Stimulated activated memory B cell treated with anti-CD40 and anti-IgM and Interleukin-4, amounts not matched to agents 10 μg/mL and 1 μg/mL and 100 μg/mL, for 72 hours (primary cell): Measurements from ENCODE around the gene MSTN.
A peak's percentile ranks its signal among the peaks of the same experiment; 100 is the strongest.

Source experiments
- ATAC-seq: fragments of 150-1000 bp; cut with Tn5 transposase; 2 replicates; pipeline ENCODE4 v1.10.0; 2021
- H3K27ac Mint-ChIP-seq: one replicate; pipeline ENCODE4 v1.8.0; 2022; ENCODE audit warnings: mild to moderate bottlenecking, mixed read lengths
- H3K27me3 Mint-ChIP-seq: one replicate; pipeline ENCODE4 v1.8.0; 2022; ENCODE audit warnings: mixed read lengths
- H3K36me3 Mint-ChIP-seq: one replicate; pipeline ENCODE4 v1.8.0; 2022; ENCODE audit warnings: mixed read lengths
- H3K4me1 Mint-ChIP-seq: one replicate; pipeline ENCODE4 v1.8.0; 2022; ENCODE audit warnings: mixed read lengths
- H3K4me3 Mint-ChIP-seq: one replicate; pipeline ENCODE4 v1.8.0; 2022; ENCODE audit warnings: mild to moderate bottlenecking, moderate library complexity, mixed read lengths
- H3K9me3 Mint-ChIP-seq: one replicate; pipeline ENCODE4 v1.8.0; 2022; ENCODE audit warnings: mixed read lengths

Gene MSTN

DNA sequence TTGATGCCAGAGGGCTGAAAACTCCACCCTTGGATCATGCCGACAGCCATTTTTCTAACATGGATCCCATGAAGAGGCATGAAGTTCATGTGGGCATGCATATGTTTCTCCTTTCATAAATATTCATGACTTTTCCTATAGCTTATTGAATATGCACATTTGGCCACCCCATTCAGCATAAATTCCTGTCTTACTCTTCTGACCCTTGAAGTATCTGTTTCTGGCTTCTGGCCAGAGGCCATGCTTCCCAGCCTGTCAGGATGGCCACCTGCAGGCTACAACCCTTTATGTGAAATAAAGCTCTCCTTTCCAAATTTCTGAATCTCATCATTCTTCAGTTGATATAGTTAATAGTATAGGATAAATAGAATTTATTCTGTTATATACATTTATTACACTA is 19.6 kb upstream of the MSTN start:
- peaks cover 27% of the 10 kb centered on the region for H3K27me3 Mint-ChIP-seq
- H3K4me3 Mint-ChIP-seq = no peak overlapping the region
- no peak overlapping the region for H3K27ac Mint-ChIP-seq
- H3K4me1 Mint-ChIP-seq = no peaks in the 10 kb centered on the region
- no peak for ATAC-seq
- peaks cover 2% of the 10 kb centered on the region for H3K9me3 Mint-ChIP-seq
- no peaks in the 10 kb centered on the region for H3K36me3 Mint-ChIP-seq

DNA sequence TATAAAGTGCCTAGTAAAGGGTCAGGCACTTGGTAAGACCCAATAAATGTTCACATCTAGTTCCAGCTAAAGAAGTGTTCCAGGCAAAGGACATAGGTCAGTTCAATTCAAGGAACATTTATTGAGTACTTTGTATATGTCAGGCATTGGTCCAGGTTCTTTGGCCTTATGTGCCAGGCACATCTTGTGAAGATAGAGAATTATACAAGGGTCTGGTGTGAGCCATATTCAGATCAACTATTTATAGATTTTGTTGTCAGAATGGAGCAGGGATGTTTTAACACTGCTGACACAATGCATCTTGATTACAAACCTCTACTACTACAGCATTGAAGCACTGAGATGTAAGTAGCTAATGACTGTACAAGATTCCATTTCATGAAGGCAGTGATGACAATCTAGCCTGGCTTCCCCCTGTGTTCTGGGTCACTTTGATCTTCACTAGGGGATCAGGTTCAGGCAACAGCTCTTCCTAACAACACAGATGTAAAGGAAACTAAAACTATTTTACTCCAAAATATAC is 18.1 kb upstream of the MSTN start:
- Mint-ChIP-seq H3K27me3 (peaks cover 27% of the 10 kb centered on the region), H3K36me3 (no peaks in the 10 kb centered on the region), H3K27ac (no peak overlapping the region), H3K4me3 (no peak overlapping the region), H3K4me1 (no peaks in the 10 kb centered on the region), H3K9me3 (peaks cover 2% of the 10 kb centered on the region)
- no peak for ATAC-seq

DNA sequence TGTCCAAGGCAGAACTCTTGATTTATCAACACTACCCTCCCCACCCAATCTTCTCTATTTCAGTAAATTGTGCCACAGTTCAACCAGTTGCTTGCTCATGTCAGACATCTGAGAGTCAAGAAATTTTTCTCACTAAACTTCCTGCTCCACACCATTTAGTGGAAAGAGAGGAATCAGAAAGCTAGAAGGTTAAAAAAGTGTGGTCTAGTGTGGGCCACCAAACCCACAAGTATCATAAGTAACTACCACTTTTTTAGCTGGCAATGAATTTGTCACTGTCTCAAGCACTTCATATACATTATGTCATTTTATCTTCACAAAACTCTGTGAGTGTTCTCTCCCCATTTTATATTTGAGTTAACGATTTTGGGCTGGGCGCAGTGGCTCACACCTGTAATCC is 16.6 kb upstream of the MSTN start:
- Mint-ChIP-seq H3K4me1 (no peaks in the 10 kb centered on the region), H3K27ac (no peak overlapping the region), H3K27me3 (peaks cover 27% of the 10 kb centered on the region), H3K36me3 (no peaks in the 10 kb centered on the region), H3K4me3 (no peak overlapping the region), H3K9me3 (peaks cover 2% of the 10 kb centered on the region)
- ATAC-seq = no peak

DNA sequence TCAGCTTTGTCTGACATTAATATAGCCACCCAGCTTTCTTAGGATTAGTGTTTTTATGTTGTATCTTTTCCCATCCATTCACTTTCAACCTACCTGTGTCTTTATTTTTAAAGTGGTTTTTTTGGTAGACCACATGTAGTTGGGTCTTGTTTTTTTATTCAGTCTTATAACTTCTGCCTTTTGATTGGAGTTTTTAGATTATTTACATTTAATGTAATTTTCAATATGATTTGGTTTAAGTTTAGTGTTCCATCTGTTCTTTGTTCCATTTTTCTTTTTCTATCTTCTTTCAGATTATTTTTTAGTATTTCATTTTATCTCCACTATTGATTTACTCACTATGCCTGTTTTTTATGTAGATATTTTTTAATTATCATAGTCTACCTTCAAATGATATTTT is 13.1 kb upstream of the MSTN start:
- no peak overlapping the region for H3K27ac Mint-ChIP-seq
- H3K36me3 Mint-ChIP-seq = no peaks in the 10 kb centered on the region
- H3K4me1 Mint-ChIP-seq = no peaks in the 10 kb centered on the region

DNA sequence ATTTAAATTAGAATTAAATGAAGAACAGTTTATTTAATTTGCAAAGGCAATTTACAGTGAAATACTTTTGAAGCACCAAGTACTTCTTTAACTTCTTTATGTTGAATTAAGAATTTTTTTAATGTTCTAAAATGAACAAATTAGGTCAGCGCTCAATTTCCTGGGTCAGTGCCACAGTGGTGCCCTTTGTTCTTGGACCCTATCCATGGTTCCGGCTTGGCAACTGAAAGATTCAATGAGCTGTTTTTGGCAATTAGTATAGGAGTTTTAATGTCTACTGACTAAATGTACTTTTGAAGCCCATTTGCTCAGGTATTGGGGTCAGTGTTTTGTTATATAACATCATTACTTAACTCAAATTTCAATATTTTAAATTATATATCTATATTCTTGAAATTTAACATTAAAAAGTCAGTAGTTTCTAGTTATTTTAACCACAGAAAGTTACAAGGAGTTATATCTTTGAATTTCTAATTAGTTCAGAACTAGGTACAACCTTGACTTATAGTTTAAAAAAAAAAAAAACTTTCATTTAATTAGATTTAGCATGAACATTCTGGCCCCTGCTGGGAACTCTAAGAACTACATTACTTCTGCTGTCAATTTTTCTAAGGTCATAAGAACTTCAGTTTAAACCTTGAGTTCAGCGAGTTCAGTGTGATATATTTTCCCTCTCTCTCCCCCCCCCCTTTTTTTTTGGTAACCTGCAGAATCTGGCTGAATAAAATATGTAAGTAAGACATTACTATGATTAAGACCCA is 7.6 kb upstream of the MSTN start:
- Mint-ChIP-seq H3K9me3 (no peaks in the 10 kb centered on the region), H3K27ac (no peak overlapping the region), H3K36me3 (no peaks in the 10 kb centered on the region), H3K27me3 (no peaks in the 10 kb centered on the region), H3K4me1 (no peaks in the 10 kb centered on the region), H3K4me3 (no peak overlapping the region)
- ATAC-seq = no peak

More for the DNA sequence above, 13.1 kb upstream of the MSTN start:
- Mint-ChIP-seq H3K27me3 (peaks cover 14% of the 10 kb centered on the region), H3K9me3 (peaks cover 2% of the 10 kb centered on the region), H3K4me3 (no peak overlapping the region)
- ATAC-seq = no peak

DNA sequence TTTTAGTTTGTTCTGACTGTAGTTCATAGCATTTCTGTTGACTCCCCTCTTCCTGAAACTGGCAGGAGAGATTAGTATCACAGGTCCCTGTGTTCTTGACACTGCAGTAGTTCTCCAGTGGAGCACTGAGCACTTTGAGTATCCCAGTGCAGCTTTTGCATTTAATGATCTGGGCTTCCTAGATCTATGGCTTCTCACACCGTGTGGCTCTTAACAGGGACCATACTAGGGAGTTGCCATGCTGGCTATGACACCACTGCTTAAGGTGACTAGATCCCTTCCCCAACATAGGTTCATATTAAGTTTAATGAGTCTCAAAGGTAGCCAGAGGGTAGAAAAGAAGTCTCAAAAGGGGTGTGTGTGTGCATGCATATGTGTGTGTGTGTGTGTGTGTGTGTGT is 6.2 kb upstream of the MSTN start:
- peak; percentile 43 for ATAC-seq
- Mint-ChIP-seq H3K9me3 (no peaks in the 10 kb centered on the region), H3K36me3 (no peaks in the 10 kb centered on the region), H3K27ac (no peak overlapping the region), H3K4me3 (no peak overlapping the region), H3K27me3 (no peaks in the 10 kb centered on the region), H3K4me1 (no peaks in the 10 kb centered on the region)

DNA sequence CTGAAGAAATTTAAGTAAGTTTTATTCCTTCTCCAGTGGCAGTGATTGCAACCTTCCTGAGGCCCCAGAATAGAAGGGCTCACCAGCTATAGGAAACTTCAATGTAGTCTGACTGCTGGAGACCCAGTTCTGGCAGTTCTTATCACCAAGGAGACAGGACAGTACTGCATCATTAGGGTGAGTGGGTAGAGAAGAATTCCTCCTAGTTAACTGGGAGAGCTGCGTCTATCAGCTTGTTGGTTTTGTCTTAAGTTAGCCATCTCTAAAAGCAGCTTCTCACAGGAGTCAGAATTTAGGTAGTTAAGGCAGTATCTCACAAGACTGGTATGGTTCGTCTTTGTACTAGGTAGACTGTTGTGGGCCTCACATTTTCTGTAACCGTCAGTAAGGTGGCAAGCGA is 3.3 kb upstream of the MSTN start:
- H3K4me3 Mint-ChIP-seq = no peak overlapping the region
- ATAC-seq = peak; percentile 48
- no peaks in the 10 kb centered on the region for H3K36me3 Mint-ChIP-seq
- H3K9me3 Mint-ChIP-seq = no peaks in the 10 kb centered on the region
- no peaks in the 10 kb centered on the region for H3K27me3 Mint-ChIP-seq
- H3K4me1 Mint-ChIP-seq = no peaks in the 10 kb centered on the region
- no peak overlapping the region for H3K27ac Mint-ChIP-seq

DNA sequence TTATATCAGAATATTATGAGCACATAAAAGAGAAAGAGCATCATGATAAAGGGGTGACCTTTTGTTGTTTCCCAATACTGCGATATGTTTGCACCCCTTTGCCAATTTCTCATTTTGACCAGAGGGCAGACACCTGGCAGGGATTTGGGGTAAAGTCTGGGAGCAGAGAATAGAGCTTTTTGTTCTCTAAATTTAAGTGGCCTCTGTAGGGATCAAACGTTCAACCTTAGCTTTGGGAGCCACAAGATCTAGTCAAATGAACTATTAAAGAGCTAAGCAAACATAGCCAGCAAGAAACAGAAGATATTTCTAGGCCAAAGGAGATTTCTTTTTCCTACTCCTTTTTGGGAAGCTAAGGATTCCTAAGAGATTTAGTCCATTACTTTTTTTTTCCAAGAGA is 1.1 kb upstream of the MSTN start:
- no peak overlapping the region for H3K4me3 Mint-ChIP-seq
- no peak overlapping the region for H3K27ac Mint-ChIP-seq
- H3K36me3 Mint-ChIP-seq = no peaks in the 10 kb centered on the region
- no peaks in the 10 kb centered on the region for H3K4me1 Mint-ChIP-seq
- no peaks in the 10 kb centered on the region for H3K9me3 Mint-ChIP-seq
- no peak for ATAC-seq
- no peaks in the 10 kb centered on the region for H3K27me3 Mint-ChIP-seq

DNA sequence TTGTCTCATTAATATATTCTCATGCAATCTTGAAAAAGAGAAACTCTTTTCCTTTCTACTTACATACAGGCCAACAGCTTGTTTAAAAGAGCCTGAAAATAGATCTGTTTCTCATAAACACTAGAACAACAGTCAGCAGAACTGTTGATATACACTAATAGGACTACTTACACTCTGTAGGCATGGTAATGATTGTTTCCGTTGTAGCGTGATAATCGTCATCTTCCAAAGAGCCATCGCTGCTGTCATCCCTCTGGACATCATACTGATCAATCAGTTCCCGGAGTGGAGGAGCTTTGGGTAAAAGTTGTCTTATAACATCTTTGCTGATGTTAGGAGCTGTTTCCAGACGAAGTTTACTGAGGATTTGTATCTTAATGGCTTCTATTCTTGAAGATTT is 476 bp downstream of the MSTN start:
- H3K4me3 Mint-ChIP-seq = no peak overlapping the region
- no peaks in the 10 kb centered on the region for H3K9me3 Mint-ChIP-seq
- H3K27ac Mint-ChIP-seq = no peak overlapping the region
- H3K27me3 Mint-ChIP-seq = no peaks in the 10 kb centered on the region
- no peaks in the 10 kb centered on the region for H3K4me1 Mint-ChIP-seq
- ATAC-seq = no peak
- H3K36me3 Mint-ChIP-seq = no peaks in the 10 kb centered on the region

DNA sequence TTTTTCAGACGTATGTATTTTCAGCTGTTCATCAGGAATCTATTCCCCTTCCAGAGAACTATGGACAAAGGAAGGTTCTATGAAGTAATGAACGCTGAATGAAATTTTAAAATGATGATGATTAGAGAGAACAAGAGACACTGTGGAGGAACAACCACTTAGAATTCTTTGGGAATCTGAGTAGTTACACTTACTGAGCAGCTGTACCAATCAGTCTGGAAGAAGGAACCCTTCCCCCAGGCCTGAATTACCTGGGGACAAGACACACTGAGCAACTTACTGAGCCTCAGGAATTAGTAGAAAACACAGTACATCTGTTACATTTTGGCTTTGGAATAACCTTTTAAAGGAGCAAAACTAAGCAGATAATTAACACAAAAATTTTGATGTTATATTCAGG is 1.9 kb downstream of the MSTN start:
- H3K27me3 Mint-ChIP-seq = no peaks in the 10 kb centered on the region
- no peaks in the 10 kb centered on the region for H3K36me3 Mint-ChIP-seq
- no peak for ATAC-seq
- H3K9me3 Mint-ChIP-seq = no peaks in the 10 kb centered on the region
- H3K4me3 Mint-ChIP-seq = no peak overlapping the region
- no peak overlapping the region for H3K27ac Mint-ChIP-seq
- H3K4me1 Mint-ChIP-seq = no peaks in the 10 kb centered on the region

DNA sequence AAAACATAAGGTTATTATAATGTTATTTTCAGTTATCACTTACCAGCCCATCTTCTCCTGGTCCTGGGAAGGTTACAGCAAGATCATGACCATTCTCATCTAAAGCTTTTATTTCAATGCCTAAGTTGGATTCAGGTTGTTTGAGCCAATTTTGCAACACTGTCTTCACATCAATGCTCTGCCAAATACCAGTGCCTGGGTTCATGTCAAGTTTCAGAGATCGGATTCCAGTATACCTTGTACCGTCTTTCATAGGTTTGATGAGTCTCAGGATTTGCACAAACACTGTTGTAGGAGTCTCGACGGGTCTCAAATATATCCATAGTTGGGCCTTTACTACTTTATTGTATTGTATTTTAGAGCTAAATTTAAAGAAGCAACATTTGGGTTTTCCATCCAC is 2.5 kb downstream of the MSTN start:
- Mint-ChIP-seq H3K36me3 (no peaks in the 10 kb centered on the region), H3K9me3 (no peaks in the 10 kb centered on the region), H3K27me3 (no peaks in the 10 kb centered on the region), H3K4me1 (no peaks in the 10 kb centered on the region), H3K4me3 (no peak overlapping the region), H3K27ac (no peak overlapping the region)
- no peak for ATAC-seq

DNA sequence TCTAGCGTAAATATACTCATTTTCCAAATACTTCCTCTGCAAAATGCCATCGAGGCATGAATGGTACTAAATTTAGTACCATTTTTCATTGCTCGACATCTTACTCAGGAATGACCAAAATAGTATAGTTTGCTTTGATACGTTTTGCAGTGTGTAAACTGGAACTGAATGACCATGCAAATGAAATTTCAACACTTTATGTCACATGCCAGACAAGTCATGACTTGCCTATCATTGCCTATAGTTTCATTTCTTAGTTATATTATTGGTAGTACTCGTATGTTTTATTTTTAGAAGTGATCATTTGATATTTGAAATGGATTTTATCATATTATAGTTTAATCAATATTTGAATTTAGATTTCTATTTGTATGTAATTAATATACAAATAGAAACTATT is 9.1 kb downstream of the MSTN start:
- Mint-ChIP-seq H3K27me3 (no peaks in the 10 kb centered on the region), H3K9me3 (no peaks in the 10 kb centered on the region), H3K4me1 (no peaks in the 10 kb centered on the region), H3K27ac (no peak overlapping the region), H3K4me3 (no peak overlapping the region), H3K36me3 (no peaks in the 10 kb centered on the region)
- ATAC-seq = no peak

DNA sequence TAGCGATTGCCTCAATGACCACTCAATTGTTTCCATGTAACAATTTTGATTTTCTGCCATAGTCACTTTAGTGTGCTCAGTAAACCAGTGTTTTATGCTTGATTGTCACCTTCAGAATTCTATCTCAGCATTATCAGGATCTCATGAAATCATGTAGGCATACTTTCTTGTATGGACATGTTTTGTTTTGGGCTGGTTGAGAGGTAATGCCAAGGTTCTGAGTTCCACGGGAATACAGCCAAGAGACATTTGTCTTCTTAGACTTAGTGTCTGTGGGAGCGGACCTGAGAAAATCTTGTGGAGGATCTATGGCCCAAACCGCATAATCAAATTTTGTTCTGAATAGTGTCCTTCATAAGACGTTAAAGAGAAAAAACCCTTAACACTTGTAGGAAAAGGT is 10.2 kb downstream of the MSTN start:
- Mint-ChIP-seq H3K27me3 (no peaks in the 10 kb centered on the region), H3K36me3 (no peaks in the 10 kb centered on the region), H3K9me3 (no peaks in the 10 kb centered on the region), H3K4me3 (no peak overlapping the region), H3K27ac (no peak overlapping the region), H3K4me1 (no peaks in the 10 kb centered on the region)
- no peak for ATAC-seq

DNA sequence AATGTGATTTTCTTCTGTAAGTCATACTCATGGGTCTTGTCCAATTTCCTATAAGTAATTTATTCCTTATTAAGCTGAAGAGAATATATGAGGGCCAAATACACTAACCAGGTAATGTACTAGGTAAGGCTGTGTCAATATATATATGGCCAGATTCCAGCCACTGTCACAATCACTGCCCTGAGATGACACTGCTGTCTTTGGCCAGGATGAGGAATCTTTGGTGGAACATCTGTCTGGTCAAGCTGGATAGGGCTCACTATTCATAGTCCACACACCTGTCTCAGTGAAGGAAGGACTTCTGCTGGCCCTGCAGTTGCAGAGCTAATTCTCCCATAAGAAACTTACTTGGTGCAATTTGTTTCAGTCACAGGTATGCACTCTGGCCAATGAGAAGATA is 11.3 kb downstream of the MSTN start:
- Mint-ChIP-seq H3K4me1 (no peaks in the 10 kb centered on the region), H3K4me3 (no peak overlapping the region), H3K27ac (no peak overlapping the region), H3K27me3 (no peaks in the 10 kb centered on the region), H3K36me3 (no peaks in the 10 kb centered on the region), H3K9me3 (no peaks in the 10 kb centered on the region)
- ATAC-seq = no peak

DNA sequence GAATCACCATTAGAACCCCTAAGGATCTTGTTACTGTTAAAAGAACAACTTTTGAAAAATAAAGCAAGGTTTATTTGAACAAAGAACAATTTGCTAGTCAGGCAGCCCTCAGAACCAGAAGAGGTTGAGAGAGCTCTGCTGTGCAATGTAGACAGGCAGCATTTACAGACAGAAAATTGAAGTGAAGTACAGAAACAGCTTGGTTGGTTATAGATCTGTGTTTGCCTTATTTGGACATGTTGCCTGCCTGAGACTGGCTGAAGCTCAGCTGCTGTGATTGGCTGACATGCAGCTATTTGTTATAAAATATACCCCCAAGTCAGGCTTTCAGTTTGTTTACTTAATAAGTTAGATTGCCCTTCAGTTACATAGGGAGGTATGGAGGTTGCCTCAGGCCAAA is 12.5 kb downstream of the MSTN start:
- Mint-ChIP-seq H3K27me3 (no peaks in the 10 kb centered on the region), H3K27ac (no peak overlapping the region), H3K36me3 (no peaks in the 10 kb centered on the region), H3K4me1 (no peaks in the 10 kb centered on the region), H3K9me3 (no peaks in the 10 kb centered on the region), H3K4me3 (no peak overlapping the region)
- no peak for ATAC-seq

DNA sequence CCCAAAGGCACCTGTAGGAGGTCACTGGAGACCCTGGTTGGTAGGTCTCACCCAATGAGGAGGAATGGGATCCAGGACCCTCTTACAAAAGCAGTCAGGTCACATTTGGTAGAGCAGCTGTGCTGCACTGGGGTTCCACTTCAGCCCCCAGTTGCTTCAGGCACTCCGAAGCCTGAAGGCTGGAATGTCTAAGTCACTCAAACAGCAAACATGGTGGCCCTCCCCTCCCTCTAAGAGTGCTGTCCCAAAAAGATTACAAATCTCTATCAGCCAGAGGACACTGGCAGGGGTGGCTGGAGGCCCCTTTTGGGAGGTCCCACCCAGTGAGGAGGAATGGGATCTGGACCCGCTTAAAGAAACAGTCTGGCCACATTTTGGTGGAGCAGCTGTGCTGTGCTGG is 17.7 kb downstream of the MSTN start:
- no peaks in the 10 kb centered on the region for H3K4me1 Mint-ChIP-seq
- peaks cover 31% of the 10 kb centered on the region for H3K27me3 Mint-ChIP-seq

More for the DNA sequence above, 17.7 kb downstream of the MSTN start:
- Mint-ChIP-seq H3K36me3 (no peaks in the 10 kb centered on the region), H3K27ac (no peak overlapping the region), H3K9me3 (no peaks in the 10 kb centered on the region), H3K4me3 (no peak overlapping the region)
- no peak for ATAC-seq
